ENCODE measurements around the gene NPEPL1. TPM values are rescaled to one million over a fixed set of nuclear protein-coding genes. Genes with fewer than 3 reads are reported as not detected.
A peak's percentile ranks its signal among the peaks of the same experiment; 100 is the strongest.

NPEPL1 gene
- total RNA-seq, 1 donor from 2014 or later = 68.3 TPM

- no peaks in the 10 kb centered on the region for H3K4me1 ChIP-seq
- TF ChIP-seq CTCF (IDR thresholded peaks at IDR 0.05) = no peak
- H3K4me3 ChIP-seq = no peak overlapping the region
- DNase-seq (ENCODE audit: low spot score in 2 of 2) = peak in 1 of 2 donors; percentile 47
- H3K9me3 ChIP-seq = no peaks in the 10 kb centered on the region
- H3K27ac ChIP-seq = no peak overlapping the region
- intact Hi-C loops (cut with DNase I) = no loop called here
- no peaks in the 10 kb centered on the region for H3K27me3 ChIP-seq
- peaks cover 25 to 54% of the 10 kb centered on the region in 2 donors for H3K36me3 ChIP-seq
Observed at GRCh38 chr20:58706150-58706892, 13.7 kb downstream of the NPEPL1 start.

- peak in 1 of 2 donors; percentile 38 for DNase-seq (ENCODE audit: low spot score in 2 of 2)
Observed at GRCh38 chr20:58706975-58707681, 14.5 kb downstream of the NPEPL1 start.

GRCh38 chr20:58707770-58708169, 15.2 kb downstream of the NPEPL1 start:
- intact Hi-C loops (cut with DNase I) = no loop called here
- Histone ChIP-seq H3K4me3 (no peak overlapping the region), H3K36me3 (peaks cover 25 to 45% of the 10 kb centered on the region in 2 donors), H3K4me1 (no peaks in the 10 kb centered on the region), H3K27ac (no peak overlapping the region), H3K9me3 (no peaks in the 10 kb centered on the region), H3K27me3 (no peaks in the 10 kb centered on the region)
- no peak for TF ChIP-seq CTCF (IDR thresholded peaks at IDR 0.05)
- DNase-seq (ENCODE audit: low spot score in 2 of 2) = no peak

More at GRCh38 chr20:58706975-58707681, 14.5 kb downstream of the NPEPL1 start:
- H3K36me3 ChIP-seq = peaks cover 25 to 48% of the 10 kb centered on the region in 2 donors
- H3K4me1 ChIP-seq = no peaks in the 10 kb centered on the region
- H3K9me3 ChIP-seq = no peaks in the 10 kb centered on the region
- TF ChIP-seq CTCF (IDR thresholded peaks at IDR 0.05) = no peak
- H3K27me3 ChIP-seq = no peaks in the 10 kb centered on the region
- H3K27ac ChIP-seq = no peak overlapping the region
- H3K4me3 ChIP-seq = no peak overlapping the region
- intact Hi-C loops (cut with DNase I) = no loop called here

GRCh38 chr20:58708246-58708931, 15.8 kb downstream of the NPEPL1 start:
- no peak for TF ChIP-seq CTCF (IDR thresholded peaks at IDR 0.05)
- H3K9me3 ChIP-seq = no peaks in the 10 kb centered on the region
- H3K4me1 ChIP-seq = no peaks in the 10 kb centered on the region
- H3K27ac ChIP-seq = no peak overlapping the region
- H3K27me3 ChIP-seq = no peaks in the 10 kb centered on the region
- H3K36me3 ChIP-seq = peaks cover 24 to 38% of the 10 kb centered on the region in 2 donors
- intact Hi-C loops (cut with DNase I) = no loop called here
- H3K4me3 ChIP-seq = no peak overlapping the region
- peak in 1 of 2 donors; percentile 34 for DNase-seq (ENCODE audit: low spot score in 2 of 2)

- no peak for TF ChIP-seq CTCF (IDR thresholded peaks at IDR 0.05)
- intact Hi-C loops (cut with DNase I) = no loop called here
- no peaks in the 10 kb centered on the region for H3K27me3 ChIP-seq
- H3K4me1 ChIP-seq = no peaks in the 10 kb centered on the region
- H3K36me3 ChIP-seq = peaks cover 19 to 31% of the 10 kb centered on the region in 2 donors
- no peaks in the 10 kb centered on the region for H3K9me3 ChIP-seq
- H3K4me3 ChIP-seq = no peak overlapping the region
- H3K27ac ChIP-seq = no peak overlapping the region
- DNase-seq (ENCODE audit: low spot score in 2 of 2) = no peak
Observed at GRCh38 chr20:58709013-58709702, 16.6 kb downstream of the NPEPL1 start.
